HEK293 (cell line): ENCODE results near the gene PCDHA10.

Experiments
- CTCF ChIA-PET: fragments of 350-600 bp; formaldehyde crosslinking; extraction: SDS; loops from one replicate; lab custom pipeline; 2021; ENCODE audit warnings: antibody characterized with exemption; lab: Yijun Ruan, JAX
- POLR2A ChIA-PET: fragments of 300-600 bp; formaldehyde crosslinking; extraction: SDS; loops from one replicate; lab custom pipeline; 2020; ENCODE audit warnings: antibody characterized with exemption, inconsistent platforms; lab: Yijun Ruan, JAX
- H3K27ac ChIP-seq: fragments of 200-500 bp; sonication (Bioruptor generic); 2 replicates; pipeline ENCODE4 v1.5.1; 2014; ENCODE audit warnings: low read depth, low read length, control low read depth, inconsistent platforms; ENCODE audit errors: extremely low read depth
- H3K36me3 ChIP-seq, 2 experiments: fragments of 200-500 bp in 1 of 2; sonication (Bioruptor generic) in 1 of 2; 1 replicate in 1 of 2; 2 replicates in 1 of 2; pipeline ENCODE4 v1.5.1; 2014 to 2017; ENCODE audit warnings: inconsistent platforms in 2 of 2, low read length in 2 of 2; ENCODE audit not compliant: control insufficient read depth in 2 of 2, insufficient read depth in 1 of 2
- H3K4me1 ChIP-seq: fragments of 200-500 bp; sonication (Bioruptor generic); 2 replicates; pipeline ENCODE4 v1.5.1; 2014; ENCODE audit warnings: mild to moderate bottlenecking, low read length, inconsistent platforms; ENCODE audit not compliant: control insufficient read depth, insufficient read depth
- H3K4me3 ChIP-seq: 2 replicates; pipeline ENCODE4 v1.5.1; 2011; ENCODE audit warnings: low read depth, mild to moderate bottlenecking, control low read depth, low read length, moderate library complexity
- H3K9me3 ChIP-seq: fragments of 200-500 bp; sonication (Bioruptor generic); 2 replicates; pipeline ENCODE4 v1.5.1; 2014; ENCODE audit warnings: low read depth, low read length, inconsistent platforms; ENCODE audit not compliant: control insufficient read depth, insufficient read depth
- HIC1 ChIP-seq: fragments of 450-650 bp; formaldehyde crosslinking; IDR thresholded peaks from 2 replicates; pipeline ENCODE4 v1.5.1; 2016; ENCODE audit warnings: missing biosample characterization, missing genetic modification characterization
- KLF10 ChIP-seq: fragments of 450-650 bp; IDR thresholded peaks from 2 replicates; pipeline ENCODE4 v1.5.1; 2018; ENCODE audit warnings: missing biosample characterization, mild to moderate bottlenecking, missing genetic modification characterization
- KLF7 ChIP-seq: fragments of 450-650 bp; formaldehyde crosslinking; IDR thresholded peaks from 2 replicates; pipeline ENCODE4 v1.5.1; 2016; ENCODE audit warnings: missing biosample characterization, missing genetic modification characterization, borderline replicate concordance
- PRDM2 ChIP-seq: fragments of 450-650 bp; formaldehyde crosslinking; IDR thresholded peaks from 2 replicates; pipeline ENCODE4 v1.5.1; 2016; ENCODE audit warnings: missing biosample characterization, missing genetic modification characterization, borderline replicate concordance
- REPIN1 ChIP-seq: fragments of 450-650 bp; formaldehyde crosslinking; IDR thresholded peaks from 2 replicates; pipeline ENCODE4 v1.5.1; 2017; ENCODE audit warnings: missing biosample characterization, missing genetic modification characterization, low read depth
- SALL2 ChIP-seq: fragments of 450-650 bp; formaldehyde crosslinking; IDR thresholded peaks from 2 replicates; pipeline ENCODE4 v1.5.0; 2017; ENCODE audit warnings: missing biosample characterization, mild to moderate bottlenecking, missing genetic modification characterization, borderline replicate concordance
- ZFP69B ChIP-seq: fragments of 450-650 bp; formaldehyde crosslinking; IDR thresholded peaks from 2 replicates; pipeline ENCODE4 v1.5.1; 2016; ENCODE audit warnings: missing biosample characterization, missing genetic modification characterization
- ZNF548 ChIP-seq: fragments of 450-650 bp; formaldehyde crosslinking; IDR thresholded peaks from 2 replicates; pipeline ENCODE4 v1.5.1; 2016; ENCODE audit warnings: missing biosample characterization, missing genetic modification characterization
- ZNF555 ChIP-seq: fragments of 450-650 bp; formaldehyde crosslinking; conservative IDR thresholded peaks from 2 replicates; pipeline ENCODE4 v1.5.1; 2017; ENCODE audit warnings: missing biosample characterization, mild to moderate bottlenecking, missing genetic modification characterization, inconsistent platforms
- ZNF610 ChIP-seq: fragments of 450-650 bp; formaldehyde crosslinking; IDR thresholded peaks from 2 replicates; pipeline ENCODE4 v1.5.1; 2016; ENCODE audit warnings: missing biosample characterization, missing genetic modification characterization, borderline replicate concordance
- ZNF776 ChIP-seq: fragments of 450-650 bp; formaldehyde crosslinking; IDR thresholded peaks from 2 replicates; pipeline ENCODE4 v1.5.0; 2017; ENCODE audit warnings: missing biosample characterization, missing genetic modification characterization, borderline replicate concordance
- ZNF777 ChIP-seq: fragments of 450-650 bp; formaldehyde crosslinking; IDR thresholded peaks from 2 replicates; pipeline ENCODE4 v1.5.1; 2017; ENCODE audit warnings: missing biosample characterization, missing genetic modification characterization, borderline replicate concordance

Gene PCDHA10

GRCh38 chr5:140877262-140877581, 21.5 kb downstream of the PCDHA10 start (continued):
- TF ChIP-seq PRDM2 (tag by site-specific recombination), result no peak
- no peak for TF ChIP-seq ZNF610 (tag by site-specific recombination)
- TF ChIP-seq ZNF777, result no peak

- ChIA-PET POLR2A (no interaction called here), CTCF (interaction anchor here (0.6 to 5.1 kb wide), 27 partner anchors 10 to 221 kb away, joined by 3 to 81 read pairs (median 5); partner anchors contain the start of genes PCDHA10, PCDHA11, PCDHAC1 and PCDHAC2)
- peak within 1 kb of the TSS; percentile 4; the same call in 1 of the 2 replicates for H3K4me3 ChIP-seq
- no peak for TF ChIP-seq KLF10 (tag by site-specific recombination)
- TF ChIP-seq ZNF776 (tag by site-specific recombination), result no peak
- TF ChIP-seq HIC1 (tag by site-specific recombination), result no peak
- TF ChIP-seq ZNF548 (tag by site-specific recombination), result no peak
- no peak for TF ChIP-seq SALL2
- TF ChIP-seq REPIN1 (tag by site-specific recombination), result no peak
- no peaks in the 10 kb centered on the region for H3K9me3 ChIP-seq
- H3K36me3 ChIP-seq, result no peaks in the 10 kb centered on the region
- H3K4me1 ChIP-seq, result no peaks in the 10 kb centered on the region
- no peak within 1 kb of the TSS for H3K27ac ChIP-seq
These were observed 26.3 kb downstream of the PCDHA10 start, which contains the start of gene PCDHA13 for GRCh38 chr5:140881889-140882590. Gene PCDHA13, plus strand, starts transcription at chr5:140882124. Its CDS starts 145 bp downstream, at chr5:140882269.

GRCh38 chr5:140882591-140882899, 26.8 kb downstream of the PCDHA10 start:
- no peak overlapping the region for H3K27ac ChIP-seq
- no peak for TF ChIP-seq KLF7 (tag by site-specific recombination)
- no peaks in the 10 kb centered on the region for H3K36me3 ChIP-seq
- POLR2A ChIA-PET, result no interaction called here
- no peak overlapping the region for H3K4me3 ChIP-seq
- H3K9me3 ChIP-seq, result no peaks in the 10 kb centered on the region
- H3K4me1 ChIP-seq, result no peaks in the 10 kb centered on the region
- CTCF ChIA-PET, result interaction anchor here (0.6 to 5.1 kb wide), 21 partner anchors 9 to 220 kb away, joined by 3 to 81 read pairs (median 5); partner anchors contain the start of genes PCDHA11 and PCDHAC1

GRCh38 chr5:140883373-140883772, 27.7 kb downstream of the PCDHA10 start:
- H3K9me3 ChIP-seq, result no peaks in the 10 kb centered on the region
- POLR2A ChIA-PET, result no interaction called here
- TF ChIP-seq ZNF555 (tag by site-specific recombination) (no peak), ZFP69B (tag by site-specific recombination) (no peak)
- CTCF ChIA-PET, result interaction anchor here (0.6 to 5.1 kb wide), 12 partner anchors 10 to 207 kb away, joined by 3 to 81 read pairs (median 8); partner anchors contain the start of gene PCDHAC1
- no peak overlapping the region for H3K4me3 ChIP-seq
- no peak overlapping the region for H3K27ac ChIP-seq
- no peaks in the 10 kb centered on the region for H3K4me1 ChIP-seq
- H3K36me3 ChIP-seq, result no peaks in the 10 kb centered on the region
